Retinal pigment epithelial cell (primary cell): ENCODE measurements around the gene SFSWAP.
A peak's percentile ranks its signal among the peaks of the same experiment; 100 is the strongest.

Experiments used
- DNase-seq: peaks from one replicate; pipeline ENCODE4 v3.0.0-alpha.2; 2010; ENCODE audit warnings: low read depth
- H3K4me3 ChIP-seq: 2 replicates; pipeline ENCODE4 v1.5.1; 2011; ENCODE audit warnings: mild to moderate bottlenecking, low read length, control low read depth, moderate library complexity
- CTCF ChIP-seq: conservative IDR thresholded peaks from 2 replicates; pipeline ENCODE4 v1.5.1; 2011; ENCODE audit warnings: low read depth, low read length, control low read depth, inconsistent platforms

Gene SFSWAP

DNA sequence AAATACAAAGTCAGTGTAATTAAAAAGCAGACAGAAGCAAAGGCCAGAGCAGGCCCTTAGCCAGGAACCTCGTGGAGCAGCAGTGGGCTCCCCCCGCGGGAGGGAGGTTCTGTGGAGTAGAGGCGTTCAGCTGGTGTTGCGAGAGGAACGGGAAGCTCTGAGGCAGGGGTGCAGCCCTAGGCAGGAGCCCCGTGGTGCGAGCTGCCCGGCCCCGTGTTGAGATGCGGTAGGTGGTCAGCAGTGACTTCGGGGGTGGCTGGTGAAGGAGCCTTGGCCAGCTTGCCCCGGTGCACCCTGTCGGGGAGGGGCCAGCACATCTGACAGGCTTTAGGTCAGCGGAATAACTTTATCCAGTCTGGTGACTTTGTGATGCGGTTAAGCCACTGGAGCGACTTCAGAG lies 46.2 kb downstream of the SFSWAP start:
- TF ChIP-seq CTCF, result no peak
- DNase-seq, result no peak
- no peak overlapping the region for H3K4me3 ChIP-seq

DNA sequence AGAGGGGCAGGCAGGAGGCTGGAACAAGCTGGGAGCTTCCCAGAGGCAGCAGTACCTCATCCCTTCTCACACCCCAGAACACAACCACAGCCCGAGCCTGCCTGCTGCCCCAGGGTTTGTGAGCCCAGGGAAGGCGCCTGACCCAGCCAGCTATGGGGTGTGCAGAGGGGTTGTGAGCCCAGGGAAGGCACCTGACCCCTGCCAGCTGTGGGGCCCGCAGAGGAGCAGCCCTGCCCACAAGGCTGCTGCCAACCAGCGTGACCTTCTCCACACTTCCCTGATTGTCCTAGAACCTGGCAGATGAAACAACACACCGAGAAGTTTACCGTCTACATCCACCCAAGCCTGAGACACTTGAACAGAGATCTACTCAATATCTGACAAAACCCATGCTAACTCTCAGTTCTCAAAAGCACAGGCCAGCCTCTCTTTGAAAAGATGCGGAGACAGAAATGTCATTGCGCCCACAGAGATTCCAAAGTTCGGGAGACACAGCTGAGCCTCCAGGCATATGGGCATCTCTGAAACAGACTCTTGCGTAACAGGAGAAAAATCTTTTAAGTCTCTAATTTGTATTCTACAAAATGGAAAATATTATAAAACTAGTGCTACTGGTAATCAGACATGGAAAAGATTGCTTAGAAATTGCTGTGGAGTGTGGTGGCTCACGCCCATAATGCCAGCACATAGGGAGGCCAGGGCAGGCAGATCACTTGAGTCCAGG lies 47.3 kb downstream of the SFSWAP start:
- TF ChIP-seq CTCF, result no peak
- DNase-seq, result no peak
- H3K4me3 ChIP-seq, result no peak overlapping the region

GRCh38 chr12:131759176-131759575 lies 48.3 kb downstream of the SFSWAP start:
- TF ChIP-seq CTCF, result no peak
- no peak overlapping the region for H3K4me3 ChIP-seq
- DNase-seq, result peak; percentile 45

DNA sequence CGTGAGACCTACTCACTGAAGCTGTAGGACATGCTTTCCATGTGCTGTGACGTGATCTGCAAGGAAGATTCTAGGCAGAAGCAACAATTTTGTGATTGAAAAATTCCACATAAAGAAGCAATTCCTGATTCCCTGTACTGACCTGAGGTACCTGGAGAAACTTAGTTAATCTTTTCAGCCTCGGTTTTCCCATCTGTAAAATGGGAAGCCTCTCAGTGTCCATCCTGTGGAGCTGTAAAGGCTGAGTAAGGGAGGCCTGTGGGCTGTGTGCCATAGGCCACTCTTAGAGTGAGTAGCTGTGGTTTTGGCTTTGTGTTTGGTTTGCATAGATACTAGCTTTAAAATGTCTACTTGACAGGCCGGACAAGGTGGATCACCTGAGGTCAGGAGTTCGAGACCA lies 50.7 kb downstream of the SFSWAP start:
- DNase-seq, result no peak
- no peak overlapping the region for H3K4me3 ChIP-seq
- TF ChIP-seq CTCF, result no peak

GRCh38 chr12:131764738-131765137 lies 53.8 kb downstream of the SFSWAP start:
- DNase-seq, result no peak
- no peak overlapping the region for H3K4me3 ChIP-seq
- no peak for TF ChIP-seq CTCF

DNA sequence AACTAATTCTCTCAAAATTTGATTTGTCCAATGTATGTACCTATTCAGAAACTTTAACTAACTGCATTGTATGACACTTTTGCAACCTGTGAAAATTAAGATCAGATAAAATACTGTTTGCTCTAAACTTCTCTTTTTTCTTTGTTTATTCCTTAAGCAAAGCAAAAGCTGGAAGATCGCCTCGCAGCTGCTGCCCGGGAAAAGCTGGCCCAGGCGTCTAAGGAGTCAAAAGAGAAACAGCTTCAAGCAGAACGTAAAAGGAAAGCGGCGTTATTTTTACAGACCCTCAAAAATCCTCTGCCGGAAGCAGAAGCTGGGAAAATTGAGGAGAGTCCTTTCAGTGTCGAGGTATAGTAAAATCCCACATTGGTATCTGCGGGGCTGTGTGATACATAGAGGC lies 55.1 kb downstream of the SFSWAP start:
- no peak overlapping the region for H3K4me3 ChIP-seq
- no peak for TF ChIP-seq CTCF

DNA sequence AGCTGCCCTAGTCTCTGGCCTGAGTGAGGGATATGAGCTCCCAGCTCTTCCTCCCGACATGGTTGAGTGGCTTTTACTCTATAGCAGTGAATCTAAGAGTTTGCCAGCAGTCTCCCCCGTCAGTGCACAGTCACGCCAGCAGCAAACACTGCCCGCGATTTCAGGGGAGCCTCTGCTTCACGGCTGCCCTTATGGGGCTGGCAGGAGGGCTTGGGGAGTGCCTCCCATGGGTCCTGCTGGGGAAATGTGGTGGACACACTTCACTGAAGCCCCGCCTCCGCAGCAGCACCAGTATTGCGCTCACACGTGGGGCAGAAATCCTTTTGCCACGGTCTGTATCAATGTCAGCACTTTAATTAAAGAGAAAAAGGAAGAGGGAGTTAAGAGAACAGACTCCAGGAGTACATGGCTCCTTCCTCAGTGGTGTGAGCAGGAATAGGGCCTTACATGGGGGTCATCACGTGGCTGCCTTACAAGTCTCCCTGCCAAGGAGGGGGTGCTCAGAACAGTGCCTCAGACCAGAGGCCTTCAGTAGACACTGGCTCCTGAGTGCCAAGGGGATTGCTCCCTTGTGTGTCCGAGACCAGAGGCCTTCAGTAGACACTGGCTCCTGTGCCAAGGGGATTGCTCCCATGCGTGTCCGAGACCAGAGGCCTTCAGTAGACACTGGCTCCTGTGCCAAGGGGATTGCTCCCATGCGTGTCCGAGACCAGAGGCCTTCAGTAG lies 55.7 kb downstream of the SFSWAP start:
- no peak for DNase-seq
- H3K4me3 ChIP-seq, result no peak overlapping the region
- no peak for TF ChIP-seq CTCF

More for the DNA sequence above, 55.1 kb downstream of the SFSWAP start:
- DNase-seq, result no peak
